Measurements from ENCODE around the gene CEP120. TPM values are rescaled to one million over a fixed set of nuclear protein-coding genes. Genes with fewer than 3 reads are reported as not detected.
"Not testable (repeated sequence)": the region's sequence is repeated elsewhere in the genome, so short reads cannot be mapped to it uniquely, and the experiment has no call there.

The CEP120 gene
- total and polyA plus RNA-seq, 4 donors, result 5.0 to 29.6 (median 12.6) TPM

DNA sequence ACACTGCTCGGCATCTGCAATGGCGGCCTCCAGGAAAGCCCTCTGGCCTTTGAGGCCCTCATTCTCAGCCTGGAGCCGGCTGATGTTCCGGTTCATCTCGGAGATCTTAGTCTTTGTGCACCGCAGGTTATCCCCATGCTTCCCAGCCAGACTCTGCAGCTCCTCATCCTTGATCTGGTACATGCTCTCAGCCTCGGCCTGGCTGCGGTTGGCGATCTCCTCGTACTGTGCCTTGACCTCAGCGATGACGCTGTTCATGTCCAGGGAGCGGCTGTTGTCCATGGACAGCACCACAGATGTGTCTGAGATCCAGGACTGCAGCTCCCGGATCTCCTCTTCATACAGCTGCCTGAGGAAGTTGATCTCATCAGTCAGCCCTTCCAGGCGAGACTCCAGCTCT is 21.9 kb downstream of the CEP120 start:
- Histone ChIP-seq H3K36me3 (ENCODE audit: control insufficient read depth in 4 of 4, insufficient read depth in 4 of 4, low read length in 4 of 4) (peaks cover 15 to 30% (median 26%) of the 10 kb centered on the region in 4 donors), H3K9ac (ENCODE audit: insufficient read depth in 1 of 2, low read length in 2 of 2) (no peak overlapping the region), H3K27ac (ENCODE audit: low read depth in 1 of 2, low read length in 1 of 2) (no peak overlapping the region), H3K4me3 (no peak overlapping the region), H3K9me3 (ENCODE audit: control insufficient read depth in 4 of 4, insufficient read depth in 3 of 4, low read length in 3 of 4) (peaks cover 0 to 4% (median 0%) of the 10 kb centered on the region in 4 donors), H3K27me3 (ENCODE audit: control insufficient read depth in 3 of 3, insufficient read depth in 3 of 3, low read length in 2 of 3) (no peaks in the 10 kb centered on the region), H3K4me1 (ENCODE audit: control insufficient read depth in 5 of 5, insufficient read depth in 5 of 5, low read length in 5 of 5) (no peaks in the 10 kb centered on the region)
- DNase-seq (no peak), ATAC-seq (ENCODE audit: insufficient read depth, low FRiP score) (no peak)
- 92 to 95% methylated on average over 14 to 15 of the region's 15 CpGs for WGBS, 2 donors
- TF ChIP-seq, protein P1, sequence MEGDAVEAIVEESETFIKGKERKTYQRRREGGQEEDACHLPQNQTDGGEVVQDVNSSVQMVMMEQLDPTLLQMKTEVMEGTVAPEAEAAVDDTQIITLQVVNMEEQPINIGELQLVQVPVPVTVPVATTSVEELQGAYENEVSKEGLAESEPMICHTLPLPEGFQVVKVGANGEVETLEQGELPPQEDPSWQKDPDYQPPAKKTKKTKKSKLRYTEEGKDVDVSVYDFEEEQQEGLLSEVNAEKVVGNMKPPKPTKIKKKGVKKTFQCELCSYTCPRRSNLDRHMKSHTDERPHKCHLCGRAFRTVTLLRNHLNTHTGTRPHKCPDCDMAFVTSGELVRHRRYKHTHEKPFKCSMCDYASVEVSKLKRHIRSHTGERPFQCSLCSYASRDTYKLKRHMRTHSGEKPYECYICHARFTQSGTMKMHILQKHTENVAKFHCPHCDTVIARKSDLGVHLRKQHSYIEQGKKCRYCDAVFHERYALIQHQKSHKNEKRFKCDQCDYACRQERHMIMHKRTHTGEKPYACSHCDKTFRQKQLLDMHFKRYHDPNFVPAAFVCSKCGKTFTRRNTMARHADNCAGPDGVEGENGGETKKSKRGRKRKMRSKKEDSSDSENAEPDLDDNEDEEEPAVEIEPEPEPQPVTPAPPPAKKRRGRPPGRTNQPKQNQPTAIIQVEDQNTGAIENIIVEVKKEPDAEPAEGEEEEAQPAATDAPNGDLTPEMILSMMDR (IDR thresholded peaks at IDR 0.05; ENCODE audit: control extremely low read depth, extremely low read depth), result no peak

DNA sequence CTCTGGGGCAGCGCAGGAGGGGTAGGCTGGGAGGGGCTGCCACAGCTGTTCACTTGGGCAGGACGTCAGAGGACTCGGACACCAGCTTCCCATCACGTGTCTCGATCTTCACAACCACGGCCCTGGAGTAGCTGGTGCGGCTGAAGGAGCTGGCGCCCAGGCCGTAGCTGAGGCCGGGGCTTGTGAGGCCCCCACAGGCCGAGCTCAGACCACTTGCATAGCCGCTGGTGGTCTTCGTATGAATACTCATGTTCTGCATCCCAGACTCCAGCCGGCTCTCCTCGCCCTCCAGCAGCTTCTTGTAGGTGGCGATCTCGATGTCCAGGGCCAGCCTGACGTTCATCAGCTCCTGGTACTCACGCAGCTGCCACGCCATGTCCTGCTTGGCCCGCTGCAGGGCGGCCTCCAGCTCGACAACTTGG is 22.3 kb downstream of the CEP120 start:
- H3K36me3 ChIP-seq (ENCODE audit: control insufficient read depth in 4 of 4, insufficient read depth in 4 of 4, low read length in 4 of 4), result peaks cover 15 to 33% (median 27%) of the 10 kb centered on the region in 4 donors
- not testable (repeated sequence) for H3K9ac ChIP-seq (ENCODE audit: insufficient read depth in 1 of 2, low read length in 2 of 2); H3K4me1 ChIP-seq (ENCODE audit: control insufficient read depth in 5 of 5, insufficient read depth in 5 of 5, low read length in 5 of 5); ATAC-seq (ENCODE audit: insufficient read depth, low FRiP score); H3K27ac ChIP-seq (ENCODE audit: low read depth in 1 of 2, low read length in 1 of 2); H3K27me3 ChIP-seq (ENCODE audit: control insufficient read depth in 3 of 3, insufficient read depth in 3 of 3, low read length in 2 of 3); H3K4me3 ChIP-seq; DNase-seq; H3K9me3 ChIP-seq (ENCODE audit: control insufficient read depth in 4 of 4, insufficient read depth in 3 of 4, low read length in 3 of 4)
- 92 to 98% methylated on average over 19 to 23 of the region's 23 CpGs for WGBS, 2 donors

GRCh38 chr5:123398058-123398733 is 25.0 kb downstream of the CEP120 start:
- WGBS, 2 donors, result 94 to 98% methylated on average over 1 of the region's 1 CpG

GRCh38 chr5:123397538-123397937 is 25.7 kb downstream of the CEP120 start:
- H3K9ac ChIP-seq (ENCODE audit: insufficient read depth in 1 of 2, low read length in 2 of 2), result no peak overlapping the region
- H3K9me3 ChIP-seq (ENCODE audit: control insufficient read depth in 4 of 4, insufficient read depth in 3 of 4, low read length in 3 of 4), result peaks cover 0 to 4% (median 0%) of the 10 kb centered on the region in 4 donors
- TF ChIP-seq, protein P1 (IDR thresholded peaks at IDR 0.05; ENCODE audit: control extremely low read depth, extremely low read depth), result no peak
- H3K27ac ChIP-seq (ENCODE audit: low read depth in 1 of 2, low read length in 1 of 2), result no peak overlapping the region
- no peak for ATAC-seq (ENCODE audit: insufficient read depth, low FRiP score)
- H3K4me3 ChIP-seq, result no peak overlapping the region
- H3K4me1 ChIP-seq (ENCODE audit: control insufficient read depth in 5 of 5, insufficient read depth in 5 of 5, low read length in 5 of 5), result no peaks in the 10 kb centered on the region
- WGBS, 2 donors, result 97 to 98% methylated on average over 3 of the region's 3 CpGs
- peaks cover 17 to 32% (median 21%) of the 10 kb centered on the region in 4 donors for H3K36me3 ChIP-seq (ENCODE audit: control insufficient read depth in 4 of 4, insufficient read depth in 4 of 4, low read length in 4 of 4)
- DNase-seq, result no peak
- H3K27me3 ChIP-seq (ENCODE audit: control insufficient read depth in 3 of 3, insufficient read depth in 3 of 3, low read length in 2 of 3), result no peaks in the 10 kb centered on the region

More at GRCh38 chr5:123398058-123398733, 25.0 kb downstream of the CEP120 start:
- Histone ChIP-seq H3K36me3 (ENCODE audit: control insufficient read depth in 4 of 4, insufficient read depth in 4 of 4, low read length in 4 of 4) (peaks cover 11 to 34% (median 23%) of the 10 kb centered on the region in 4 donors), H3K4me3 (no peak overlapping the region), H3K27ac (ENCODE audit: low read depth in 1 of 2, low read length in 1 of 2) (no peak overlapping the region), H3K4me1 (ENCODE audit: control insufficient read depth in 5 of 5, insufficient read depth in 5 of 5, low read length in 5 of 5) (no peaks in the 10 kb centered on the region), H3K9me3 (ENCODE audit: control insufficient read depth in 4 of 4, insufficient read depth in 3 of 4, low read length in 3 of 4) (peaks cover 0 to 4% (median 0%) of the 10 kb centered on the region in 4 donors), H3K27me3 (ENCODE audit: control insufficient read depth in 3 of 3, insufficient read depth in 3 of 3, low read length in 2 of 3) (no peaks in the 10 kb centered on the region), H3K9ac (ENCODE audit: insufficient read depth in 1 of 2, low read length in 2 of 2) (no peak overlapping the region)
- TF ChIP-seq, protein P1 (IDR thresholded peaks at IDR 0.05; ENCODE audit: control extremely low read depth, extremely low read depth), result no peak
- DNase-seq (no peak), ATAC-seq (ENCODE audit: insufficient read depth, low FRiP score) (no peak)
